Fibroblast of the conjunctiva (primary cell): ENCODE data around the gene ZNF468.
"Not testable (repeated sequence)": the region's sequence is repeated elsewhere in the genome, so short reads cannot be mapped to it uniquely, and the experiment has no call there.

ENCODE experiments used
- DNase-seq: peaks from one replicate; pipeline ENCODE4 v3.0.0-alpha.2; 2010; ENCODE audit warnings: low read depth

ZNF468 gene

GRCh38 chr19:52825765-52826164 lies 31.7 kb downstream of the ZNF468 start:
- DNase-seq, result no peak

GRCh38 chr19:52823676-52824075 lies 33.7 kb downstream of the ZNF468 start:
- no peak for DNase-seq

- DNase-seq, result peak; percentile 12
Measured at GRCh38 chr19:52821204-52821960, 36.0 kb downstream of the ZNF468 start, which contains the start of gene ZNF28. Gene ZNF28 (minus strand): TSS chr19:52821633. CDS start chr19:52817958, 3,675 bp downstream.

- DNase-seq, result not testable (repeated sequence)
Measured at GRCh38 chr19:52820472-52821203, 36.8 kb downstream of the ZNF468 start.

- no peak for DNase-seq
Measured at GRCh38 chr19:52809801-52810200, 47.6 kb downstream of the ZNF468 start.

- DNase-seq, result not testable (repeated sequence)
Measured at GRCh38 chr19:52799950-52800640, 57.3 kb downstream of the ZNF468 start.

GRCh38 chr19:52789440-52789839 lies 68.0 kb downstream of the ZNF468 start:
- no peak for DNase-seq
